D341Med (cell line): Measurements from ENCODE around the gene F3.

Experiments used
- DNase-seq: peaks from one replicate; pipeline ENCODE4 v3.0.0; 2012; ENCODE audit warnings: low spot score

F3 gene

GRCh38 chr1:94527447-94528031 is 14.0 kb downstream of the F3 start:
- no peak for DNase-seq

GRCh38 chr1:94526152-94526980 is 15.2 kb downstream of the F3 start:
- no peak for DNase-seq

GRCh38 chr1:94524531-94524930 is 17.0 kb downstream of the F3 start:
- no peak for DNase-seq

GRCh38 chr1:94522304-94522703 is 19.3 kb downstream of the F3 start:
- DNase-seq, result no peak

- no peak for DNase-seq
These were observed 22.2 kb downstream of the F3 start for GRCh38 chr1:94519351-94519750.

- no peak for DNase-seq
These were observed 26.1 kb downstream of the F3 start for GRCh38 chr1:94515296-94515947.

- DNase-seq, result peak; percentile 44
These were observed 27.3 kb downstream of the F3 start for GRCh38 chr1:94514095-94514727.

- DNase-seq, result no peak
These were observed 28.7 kb downstream of the F3 start for GRCh38 chr1:94512816-94513215.

GRCh38 chr1:94504601-94505000 is 37.0 kb downstream of the F3 start:
- DNase-seq, result no peak

GRCh38 chr1:94503153-94503552 is 38.4 kb downstream of the F3 start:
- DNase-seq, result no peak

GRCh38 chr1:94501935-94502334 is 39.6 kb downstream of the F3 start:
- DNase-seq, result no peak

GRCh38 chr1:94501426-94501825 is 40.1 kb downstream of the F3 start:
- no peak for DNase-seq

GRCh38 chr1:94496076-94496755 is 45.3 kb downstream of the F3 start:
- no peak for DNase-seq

- DNase-seq, result no peak
These were observed 51.0 kb downstream of the F3 start for GRCh38 chr1:94490556-94490955.

GRCh38 chr1:94486990-94487389 is 54.6 kb downstream of the F3 start:
- DNase-seq, result no peak

GRCh38 chr1:94481473-94481933 is 60.1 kb downstream of the F3 start:
- DNase-seq, result peak; percentile 72

GRCh38 chr1:94479682-94480081 is 61.9 kb downstream of the F3 start:
- no peak for DNase-seq
